Midbrain (tissue), 1 donor: ENCODE results near the gene KRTAP25-1.

ENCODE experiments used
- DNase-seq: peaks from one replicate; lab custom pipeline; 2025; lab: John Stamatoyannopoulos, UW

KRTAP25-1 gene, protein sequence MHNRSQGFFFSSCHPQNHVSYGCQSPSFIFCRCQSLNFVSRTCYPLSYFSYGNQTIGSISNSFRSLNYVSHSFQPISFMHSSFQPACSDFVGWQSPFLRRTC

DNA sequence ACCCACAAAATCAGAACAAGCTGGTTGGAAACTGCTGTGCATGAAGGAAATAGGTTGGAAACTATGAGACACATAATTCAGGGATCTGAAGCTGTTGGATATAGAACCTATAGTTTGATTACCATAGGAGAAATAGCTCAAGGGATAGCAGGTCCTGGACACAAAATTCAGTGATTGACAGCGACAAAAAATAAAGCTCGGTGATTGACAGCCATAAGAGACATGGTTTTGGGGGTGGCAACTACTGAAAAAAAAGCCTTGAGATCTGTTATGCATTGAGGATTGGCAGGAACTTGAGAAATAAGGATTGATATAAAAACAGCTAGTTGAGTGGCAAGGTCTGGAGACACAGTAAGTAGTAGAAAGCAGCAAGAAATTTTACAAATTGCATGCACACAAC lies at the start of gene KRTAP25-1:
Gene KRTAP25-1, minus strand, starts transcription at position 300 of the 400 bp plus-strand sequence. Its CDS starts 24 bp downstream, at position 276.
- DNase-seq: no peak

DNA sequence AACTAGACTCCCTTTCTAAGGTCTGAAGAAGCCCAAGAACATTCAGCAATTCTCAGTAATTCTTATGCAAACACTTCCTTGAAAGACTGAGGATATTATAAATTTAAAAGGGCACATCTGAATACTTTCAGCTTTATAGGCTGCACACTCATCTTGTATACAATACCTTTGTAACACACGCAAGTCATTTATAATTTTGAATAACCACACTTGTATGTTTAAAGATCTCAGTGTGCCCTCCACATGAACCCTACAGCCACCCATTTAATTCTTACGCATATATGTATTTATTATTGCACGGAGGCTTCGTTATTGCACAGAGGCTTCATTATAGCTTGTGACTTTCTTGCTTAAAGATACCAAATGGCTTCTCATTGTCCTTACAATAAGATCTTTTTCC lies 49.4 kb upstream of the KRTAP25-1 start:
- no peak for DNase-seq

DNA sequence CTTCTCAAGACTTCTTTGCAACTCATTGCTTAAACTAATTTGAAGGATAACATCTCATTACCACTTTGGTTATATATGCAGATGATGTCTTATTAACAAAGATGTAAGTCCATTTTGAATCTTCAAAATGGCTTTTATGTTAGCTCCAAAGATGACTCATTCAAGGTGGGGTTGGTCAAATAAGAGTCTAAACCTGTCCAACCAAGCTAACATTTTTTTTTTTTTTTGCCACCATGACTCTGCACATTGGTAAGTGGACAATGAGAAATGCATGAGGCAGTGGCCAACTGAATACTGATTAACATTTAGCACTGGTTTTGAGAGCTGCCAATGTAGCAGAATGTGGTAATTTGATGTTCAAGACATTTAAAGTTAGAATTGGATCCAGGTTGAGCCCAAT lies 48.5 kb upstream of the KRTAP25-1 start:
- DNase-seq: no peak

DNA sequence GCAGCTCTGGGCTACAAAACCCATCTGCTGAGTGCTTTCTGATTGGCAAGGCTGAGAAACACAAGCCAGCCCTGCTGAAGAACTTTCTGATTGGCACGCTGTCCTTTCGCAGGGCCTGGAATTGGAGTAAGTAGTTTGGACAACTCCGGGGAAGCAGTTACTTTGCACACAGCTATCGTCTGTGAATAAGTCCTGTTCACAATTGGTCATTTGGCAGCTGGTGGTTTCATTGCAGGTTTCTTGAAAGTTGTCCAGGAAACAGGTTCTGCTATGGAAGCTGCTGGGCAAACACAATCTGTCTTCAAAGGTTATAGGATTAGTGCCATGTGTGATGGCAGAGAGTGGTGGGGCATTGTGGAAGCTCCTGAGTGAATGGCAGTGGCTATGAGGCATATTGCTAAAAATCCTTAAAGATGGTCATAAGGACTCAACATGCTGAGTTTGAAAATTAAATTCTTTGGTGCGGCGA lies 48.0 kb upstream of the KRTAP25-1 start, which contains the start of gene KRTAP27-1:
Gene KRTAP27-1, minus strand, starts transcription at position 419 of the 469 bp plus-strand sequence. Its CDS starts 26 bp downstream, at position 393.
- DNase-seq: no peak

DNA sequence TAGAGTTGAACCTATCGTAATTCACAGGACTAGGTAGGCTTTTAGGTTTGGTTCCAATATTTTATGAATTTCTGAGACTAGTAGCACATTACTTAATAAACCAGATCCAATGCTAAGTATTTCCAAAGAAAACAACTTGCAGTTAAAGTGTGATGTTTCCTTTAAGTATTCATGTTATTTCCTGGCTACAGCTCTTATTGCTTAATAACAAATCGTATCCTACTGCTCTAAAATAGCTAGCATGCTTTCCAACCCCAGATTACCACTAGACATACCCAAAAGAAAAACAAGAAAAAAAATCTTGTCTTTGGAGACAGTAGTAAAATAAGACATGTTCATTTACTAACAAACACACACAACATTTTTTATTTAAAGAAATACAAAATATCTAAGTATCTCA lies 47.3 kb upstream of the KRTAP25-1 start:
- DNase-seq: no peak

DNA sequence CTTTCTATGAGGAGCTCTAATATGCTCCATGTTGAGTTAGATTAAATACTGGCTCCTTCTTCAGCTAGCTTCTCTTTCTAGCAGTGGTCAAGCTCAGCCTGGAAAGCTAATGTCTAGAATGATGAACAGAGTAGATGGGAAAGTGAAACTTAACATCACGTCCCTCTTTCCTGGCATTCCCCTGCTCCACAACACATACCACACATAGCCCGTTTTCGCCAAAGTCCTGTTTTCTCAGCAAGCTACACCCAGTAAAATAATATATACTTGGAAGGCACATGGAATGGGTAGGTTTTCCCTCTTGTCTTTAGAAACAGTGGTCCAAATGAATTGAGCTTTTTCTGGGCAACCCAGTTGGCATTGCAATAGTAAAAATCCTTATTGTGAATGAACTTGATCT lies 44.4 kb upstream of the KRTAP25-1 start:
- no peak for DNase-seq

DNA sequence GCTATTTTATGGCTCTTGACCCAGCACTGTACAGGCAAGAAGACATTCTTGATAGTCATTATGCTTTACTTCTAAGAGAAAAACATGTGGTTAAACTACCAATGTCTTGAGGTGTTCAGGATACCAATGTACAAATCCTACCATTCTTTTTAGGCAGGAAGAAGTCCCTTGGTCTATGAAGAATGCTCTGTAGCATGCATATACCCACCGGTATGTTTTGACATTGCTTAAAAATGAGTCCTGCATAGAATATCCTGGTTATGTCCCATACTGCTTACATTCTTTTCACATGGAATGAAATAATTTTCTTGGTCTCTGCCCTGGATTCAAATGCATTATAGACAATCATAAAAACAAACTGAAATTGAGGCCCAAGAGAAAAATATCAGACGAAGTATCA lies 43.4 kb upstream of the KRTAP25-1 start:
- DNase-seq: no peak

DNA sequence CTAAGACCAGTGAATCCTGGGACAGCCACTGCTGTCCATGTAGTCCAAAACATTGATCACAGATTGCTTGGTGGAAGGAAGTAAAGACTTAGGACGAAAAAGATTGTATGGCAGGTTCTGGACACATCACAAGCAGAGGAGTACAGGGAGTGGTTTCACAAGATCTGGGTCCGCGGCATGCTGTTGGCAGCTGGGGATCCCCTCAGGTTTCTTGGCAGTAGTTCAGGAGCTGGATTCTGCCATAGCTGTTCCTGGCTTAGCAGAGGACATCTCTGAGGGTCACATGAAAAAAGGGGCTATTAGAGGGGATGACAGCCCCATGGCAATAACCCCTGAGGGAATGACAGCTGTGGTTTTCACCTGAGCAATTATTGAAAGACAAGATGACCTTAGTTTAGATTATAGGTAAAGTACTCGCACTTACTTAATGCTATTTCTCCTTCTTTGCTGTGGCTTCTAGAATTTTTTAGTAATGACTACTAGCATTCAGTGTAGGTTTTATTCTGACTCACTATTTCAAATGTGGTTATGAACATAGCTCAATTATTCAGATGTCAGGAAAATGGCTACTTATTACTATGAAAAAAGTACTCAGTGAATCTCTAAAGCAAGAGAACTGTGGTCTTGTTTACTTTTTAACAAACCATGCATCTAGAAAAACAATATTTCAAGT lies 40.0 kb upstream of the KRTAP25-1 start:
- DNase-seq: no peak

DNA sequence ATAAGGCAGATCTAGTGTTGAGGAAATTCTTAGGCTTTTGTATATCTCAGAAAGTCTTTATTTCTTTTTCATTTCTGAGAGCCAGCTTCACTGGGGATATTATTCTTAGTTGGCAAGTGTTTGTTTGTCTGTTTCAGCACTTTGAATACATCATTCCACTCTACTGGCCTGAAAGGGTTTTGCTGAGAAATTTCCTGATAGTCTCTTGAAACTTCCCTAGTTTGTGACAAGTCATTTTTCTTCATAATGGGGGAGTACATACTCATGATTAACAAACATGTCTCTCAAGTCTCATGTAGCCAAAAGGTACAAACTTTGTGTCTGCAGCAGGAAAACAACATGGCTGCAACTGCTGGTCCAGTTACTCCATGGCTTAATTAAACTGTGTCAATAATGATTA lies 37.1 kb upstream of the KRTAP25-1 start:
- no peak for DNase-seq

DNA sequence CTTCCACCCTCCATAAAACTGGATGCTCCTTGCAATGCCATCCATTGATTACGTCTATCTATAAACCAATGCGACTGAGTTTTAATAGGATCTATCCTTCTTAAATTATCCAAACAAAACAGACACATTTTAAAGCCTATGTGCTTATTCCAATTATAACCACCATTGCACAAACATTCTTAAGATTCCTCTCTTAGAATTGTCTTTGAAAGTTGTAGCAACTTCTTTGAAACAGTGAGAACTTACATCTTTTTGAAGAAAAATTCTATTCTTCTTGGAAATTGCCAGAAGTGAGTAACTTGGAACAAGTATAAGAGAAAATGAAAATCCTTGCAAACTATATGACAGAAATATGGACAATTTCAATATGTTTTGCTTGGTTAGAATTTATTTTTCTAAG lies 30.9 kb upstream of the KRTAP25-1 start, which contains the start of gene KRTAP26-1:
Gene KRTAP26-1, minus strand, starts transcription at position 101 of the 400 bp plus-strand sequence. CDS start 280 bp downstream, outside the sequence.
- no peak for DNase-seq

DNA sequence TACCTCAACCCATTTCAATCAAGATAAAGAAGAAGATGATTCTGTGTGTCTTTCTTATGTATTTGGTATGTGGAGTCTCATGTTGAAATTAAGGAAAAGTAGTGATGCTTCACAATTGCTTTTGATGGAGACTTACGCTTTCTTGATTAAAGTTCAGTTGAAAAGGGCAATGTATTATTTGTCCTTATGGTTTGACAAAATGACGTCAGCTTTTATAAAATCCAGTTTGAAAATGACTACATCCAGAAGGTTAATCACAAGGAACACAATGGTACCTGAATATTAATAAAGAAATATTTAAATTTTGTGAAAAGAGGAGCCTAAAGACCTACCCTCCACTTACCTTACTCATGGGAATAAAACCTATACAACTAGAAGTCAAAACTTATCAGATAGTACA lies 26.4 kb upstream of the KRTAP25-1 start:
- no peak for DNase-seq

DNA sequence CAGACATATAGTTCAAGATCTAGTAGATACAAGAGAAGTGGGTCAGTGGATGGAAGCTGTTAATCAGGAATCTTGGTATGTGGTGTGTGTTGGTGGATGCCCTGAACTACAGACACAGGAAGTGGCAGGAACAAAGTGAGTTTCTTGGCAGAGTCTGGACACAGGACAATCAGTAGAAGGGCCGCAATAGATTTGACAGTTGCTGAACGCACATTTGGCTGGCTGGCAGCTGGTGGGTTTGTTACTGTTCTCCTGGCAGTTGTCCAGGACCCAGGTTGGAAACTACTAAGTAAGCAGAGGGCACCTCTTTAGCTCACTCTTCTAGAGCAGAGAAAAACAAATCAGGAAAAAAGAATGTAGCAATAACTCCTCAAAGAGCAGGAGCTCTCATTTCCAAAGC lies 17.6 kb upstream of the KRTAP25-1 start:
- no peak for DNase-seq

DNA sequence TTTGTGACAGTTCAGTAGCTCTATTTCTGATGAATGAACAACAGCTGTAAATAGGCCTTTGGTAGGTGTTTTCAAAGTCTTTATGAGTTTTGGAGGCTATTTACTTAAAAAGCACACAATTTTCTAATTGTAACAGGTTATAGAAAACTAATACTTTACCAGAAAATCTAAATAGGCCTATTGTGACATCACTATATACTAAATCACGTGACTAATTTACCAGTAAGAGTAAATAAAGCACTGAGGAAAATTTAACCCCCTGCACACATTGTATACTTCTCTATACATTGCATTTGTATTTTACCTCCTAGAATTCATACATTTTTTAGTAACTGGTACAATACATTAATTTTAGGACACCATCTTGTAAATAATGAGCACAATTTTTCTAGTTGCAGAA lies 15.8 kb upstream of the KRTAP25-1 start:
- no peak for DNase-seq

DNA sequence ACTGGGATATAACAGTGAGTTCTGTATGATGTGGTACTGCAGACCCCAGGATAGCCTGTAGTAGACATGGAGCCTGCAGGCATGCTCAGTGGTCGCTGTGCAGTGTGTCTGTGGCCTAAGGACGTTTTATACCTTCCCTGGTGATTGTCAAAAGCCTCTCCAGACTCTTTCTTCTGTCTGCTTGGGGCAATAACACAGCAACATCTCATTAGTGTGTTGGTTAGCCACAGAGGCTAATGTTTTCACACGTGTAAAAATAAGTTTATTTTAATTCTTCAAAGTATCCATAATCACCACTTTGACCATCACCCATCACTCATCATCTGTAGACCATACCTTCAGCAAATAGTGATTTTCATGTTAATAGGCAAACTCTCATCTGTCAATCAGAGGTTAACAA lies 6.5 kb downstream of the KRTAP25-1 start, which contains the start of gene KRTAP24-1:
Gene KRTAP24-1, minus strand, starts transcription at position 101 of the 400 bp plus-strand sequence. Its CDS starts 18 bp downstream, at position 83.
- DNase-seq: no peak

DNA sequence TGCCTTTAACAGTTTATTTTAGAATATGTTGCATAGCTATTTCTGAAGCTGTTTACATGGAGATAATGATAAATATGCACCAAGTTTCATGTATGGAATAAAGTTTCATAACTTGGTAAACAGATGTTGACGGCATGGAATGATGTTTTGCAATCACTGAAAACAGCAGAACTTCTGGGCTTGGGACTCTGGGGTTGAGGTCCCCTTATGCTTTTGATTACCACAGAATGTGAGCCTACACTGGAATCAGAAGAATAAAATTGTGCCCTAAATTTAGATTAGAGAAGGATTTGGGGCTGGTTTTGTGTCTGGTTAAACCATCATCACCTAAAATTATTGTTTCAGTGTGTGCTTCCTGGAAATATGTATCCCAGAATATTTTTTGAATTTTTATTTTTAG lies 17.7 kb downstream of the KRTAP25-1 start:
- no peak for DNase-seq

DNA sequence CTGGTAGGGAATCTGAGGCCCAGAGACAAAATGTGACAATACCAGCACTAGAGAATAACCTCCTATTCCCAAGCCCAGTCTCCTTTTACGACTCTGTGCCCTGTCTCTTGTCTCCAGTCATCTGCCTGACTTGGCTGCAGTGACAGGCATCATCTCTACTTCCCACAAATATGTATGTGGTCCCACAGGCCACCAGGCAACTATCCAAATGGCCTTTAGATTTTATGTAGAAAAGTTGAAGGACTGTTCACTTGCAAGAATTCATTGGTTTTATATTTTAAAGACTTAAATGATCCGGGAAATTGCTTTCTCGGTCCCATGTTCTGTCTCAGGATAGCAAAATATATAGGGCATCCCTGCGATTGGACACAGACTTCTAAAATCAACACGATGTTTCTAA lies 18.2 kb downstream of the KRTAP25-1 start:
- no peak for DNase-seq

DNA sequence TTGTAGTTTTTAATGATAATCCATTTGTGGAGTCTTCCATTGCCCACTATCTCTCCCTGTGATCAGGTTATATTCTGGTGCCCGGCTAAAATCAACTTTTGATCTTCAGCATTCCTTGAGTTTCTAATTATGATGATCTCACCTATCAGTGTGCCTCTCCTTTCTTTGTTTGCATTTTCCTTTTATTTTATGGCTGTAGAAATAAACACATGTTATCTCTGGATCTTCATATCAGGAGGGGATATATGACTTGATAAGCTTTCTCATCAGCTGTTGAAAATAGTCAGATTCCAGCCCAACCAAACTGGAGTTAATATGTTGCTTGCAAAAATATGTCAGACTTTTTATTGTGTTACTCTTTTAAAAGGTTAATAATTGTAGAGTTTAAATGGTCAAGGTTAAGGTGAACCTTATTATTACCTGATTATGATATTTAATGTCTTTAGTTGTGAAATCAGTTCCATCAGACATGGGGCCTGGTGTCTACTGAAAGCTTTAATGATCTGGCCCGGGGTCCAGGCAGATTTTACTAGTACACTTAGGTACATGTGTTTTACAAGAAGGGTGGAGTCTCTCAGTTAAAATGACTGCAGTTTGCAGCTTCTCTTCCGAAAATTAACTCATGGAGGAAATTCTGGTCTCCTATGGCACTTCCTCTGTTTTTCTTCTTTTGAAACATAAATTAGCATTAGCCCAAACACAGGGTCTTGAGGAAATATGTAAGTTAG lies 19.3 kb downstream of the KRTAP25-1 start:
- DNase-seq: no peak

DNA sequence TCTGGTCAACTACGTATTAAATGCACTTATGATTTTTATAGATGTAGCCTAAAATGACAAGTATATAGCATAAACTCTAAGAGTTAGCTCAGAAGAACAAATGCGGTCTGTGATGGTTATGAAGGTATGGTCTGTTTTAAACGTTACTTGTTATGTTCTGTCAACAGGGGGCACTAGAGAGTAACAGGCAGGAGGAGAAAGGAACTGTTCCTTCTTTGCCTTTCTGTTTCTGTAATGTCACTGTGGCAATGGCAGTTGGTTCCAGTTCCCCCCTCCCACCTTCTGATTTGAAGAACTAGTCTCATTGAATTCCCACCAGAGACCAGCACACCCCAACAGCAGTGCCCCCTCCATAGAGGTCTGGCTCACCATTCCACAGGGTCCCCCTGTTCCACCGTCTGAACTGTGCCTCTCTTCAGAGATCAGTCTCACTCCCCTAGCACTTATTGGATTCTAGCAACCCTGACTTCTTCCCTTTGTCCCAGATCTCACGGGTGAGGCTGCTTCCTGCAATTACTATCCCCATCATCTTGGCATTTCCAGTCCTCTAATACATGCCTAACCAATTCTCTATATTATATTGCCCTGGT lies 20.6 kb downstream of the KRTAP25-1 start:
- no peak for DNase-seq

DNA sequence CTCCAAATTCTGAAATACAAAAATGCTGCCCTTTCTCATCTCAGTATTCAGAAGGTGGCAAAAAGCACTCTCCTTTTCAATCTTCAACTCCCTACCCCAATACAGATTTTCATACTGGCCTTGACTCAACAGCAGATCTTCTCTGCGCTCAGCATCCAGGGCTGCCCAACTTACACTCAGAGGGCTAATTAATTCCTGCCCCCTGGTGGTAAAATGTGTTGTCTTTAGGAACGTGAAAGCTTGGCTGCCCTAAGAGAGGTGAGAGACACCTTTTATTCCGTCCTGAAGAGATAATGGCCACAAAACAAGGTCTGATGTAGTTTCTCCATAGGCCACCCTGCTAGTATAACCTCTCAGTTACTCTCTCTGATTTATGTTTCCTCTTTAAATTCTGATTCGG lies 31.5 kb downstream of the KRTAP25-1 start:
- no peak for DNase-seq

DNA sequence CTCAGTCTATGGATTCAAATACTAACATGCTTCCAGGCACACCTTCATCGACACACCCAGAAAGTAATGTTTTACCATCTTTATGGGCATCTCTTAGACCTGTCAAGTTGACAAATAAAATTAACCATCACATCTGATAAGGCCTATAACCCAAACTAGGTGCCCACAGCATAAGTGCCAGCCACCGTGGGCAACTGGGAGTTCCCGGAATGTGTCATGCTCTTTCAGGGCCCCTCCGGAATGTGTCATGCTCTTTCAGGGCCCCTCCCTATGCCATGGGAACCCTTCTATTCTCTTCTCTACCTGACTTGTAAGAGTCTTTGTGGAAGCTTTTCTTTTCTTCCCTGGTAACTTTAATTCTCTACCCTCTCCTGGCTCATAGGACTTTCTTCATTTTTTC lies 33.2 kb downstream of the KRTAP25-1 start:
- no peak for DNase-seq

DNA sequence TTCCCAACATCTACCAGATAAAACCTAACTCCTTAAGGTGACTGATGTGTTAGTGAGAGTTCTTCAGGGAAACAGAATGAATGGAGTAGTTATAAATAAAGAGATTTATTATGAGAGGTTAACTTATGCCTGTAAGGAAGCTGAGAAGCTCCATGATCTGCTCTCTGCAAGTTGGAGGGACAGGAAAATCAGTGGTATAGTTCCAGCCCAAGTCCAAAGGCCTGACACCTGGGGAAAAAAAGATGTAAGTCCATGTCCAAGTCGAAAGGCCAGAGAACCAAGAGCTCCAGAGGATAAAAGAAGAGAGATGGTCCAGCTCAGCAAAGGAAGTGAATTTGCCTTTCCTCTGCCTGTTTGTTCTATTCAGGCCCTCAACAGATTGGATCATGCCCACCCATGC lies 33.6 kb downstream of the KRTAP25-1 start:
- DNase-seq: no peak

DNA sequence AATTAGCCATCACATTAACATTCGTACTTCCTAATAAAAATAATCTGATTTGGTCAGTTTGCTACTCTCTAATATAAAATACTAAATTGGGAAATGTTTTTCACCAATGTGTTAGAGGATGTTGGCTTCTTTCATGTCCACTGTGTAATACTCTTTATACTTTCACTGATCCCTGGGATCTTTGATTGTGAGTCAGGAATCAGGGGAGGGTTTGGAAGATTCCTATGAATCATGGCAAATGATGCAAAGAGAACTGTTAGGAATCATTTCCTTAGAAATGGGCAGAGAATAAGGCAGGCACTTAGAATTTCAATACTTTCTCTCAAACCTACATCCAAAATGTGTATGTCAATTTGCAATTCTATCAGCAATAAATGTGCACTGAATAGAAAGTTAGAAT lies 37.5 kb downstream of the KRTAP25-1 start:
- DNase-seq: no peak

DNA sequence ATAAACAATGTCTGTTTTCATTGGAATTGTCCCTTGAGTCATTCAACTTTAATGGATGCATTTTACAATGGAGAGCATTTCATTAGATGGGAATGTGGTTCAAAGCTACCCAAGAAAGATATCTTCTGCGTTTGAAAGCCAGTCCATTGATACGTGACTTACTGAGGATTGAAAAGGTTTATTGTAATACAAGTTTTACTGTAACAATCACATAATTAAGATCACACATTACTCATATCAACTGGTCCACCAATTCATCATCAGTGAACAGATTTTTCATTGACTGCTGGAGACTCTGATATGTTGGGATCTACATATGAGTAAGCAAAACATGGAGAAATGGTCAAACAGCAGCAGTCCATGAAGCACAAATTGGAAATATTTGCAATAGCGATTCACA lies 39.4 kb downstream of the KRTAP25-1 start:
- no peak for DNase-seq
